ENCODE results near the gene PCMT1. TPM values are rescaled to one million over a fixed set of nuclear protein-coding genes. Genes with fewer than 3 reads are reported as not detected.

Gene PCMT1
- total and polyA plus RNA-seq, 9 of the 15 experiments (the other 6 are each of a cell fraction or from before 2014, with no cell fraction given): 217 to 541 (median 327) TPM

GRCh38 chr6:149750136-149750609 lies 632 bp downstream of the PCMT1 start (continued):
- TF ChIP-seq NFATC3 (IDR thresholded peaks at IDR 0.05): peak; percentile 93
- TF ChIP-seq JUND (IDR thresholded peaks at IDR 0.05; ENCODE audit: borderline replicate concordance, low read depth, low read length): peak; percentile 68
- no peak; the same call in 2 of the 3 replicates for TF ChIP-seq JUND (tag; IDR thresholded peaks at IDR 0.05; ENCODE audit: borderline replicate concordance, low read depth, low read length)
- peak; percentile 29; the same call in 1 of the 2 replicates for TF ChIP-seq BHLHE40 (IDR thresholded peaks at IDR 0.05; ENCODE audit: low read length)
- TF ChIP-seq, protein P1, sequence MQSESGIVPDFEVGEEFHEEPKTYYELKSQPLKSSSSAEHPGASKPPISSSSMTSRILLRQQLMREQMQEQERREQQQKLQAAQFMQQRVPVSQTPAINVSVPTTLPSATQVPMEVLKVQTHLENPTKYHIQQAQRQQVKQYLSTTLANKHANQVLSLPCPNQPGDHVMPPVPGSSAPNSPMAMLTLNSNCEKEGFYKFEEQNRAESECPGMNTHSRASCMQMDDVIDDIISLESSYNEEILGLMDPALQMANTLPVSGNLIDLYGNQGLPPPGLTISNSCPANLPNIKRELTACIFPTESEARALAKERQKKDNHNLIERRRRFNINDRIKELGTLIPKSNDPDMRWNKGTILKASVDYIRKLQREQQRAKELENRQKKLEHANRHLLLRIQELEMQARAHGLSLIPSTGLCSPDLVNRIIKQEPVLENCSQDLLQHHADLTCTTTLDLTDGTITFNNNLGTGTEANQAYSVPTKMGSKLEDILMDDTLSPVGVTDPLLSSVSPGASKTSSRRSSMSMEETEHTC (IDR thresholded peaks at IDR 0.05): no peak
- TF ChIP-seq FOXK1 (CRISPR knock-in tag; IDR thresholded peaks at IDR 0.05; ENCODE audit: borderline replicate concordance): peak; percentile 76; the same call in 1 of the 2 replicates
- TF ChIP-seq SIN3A (IDR thresholded peaks at IDR 0.05; ENCODE audit: borderline replicate concordance in 2 of 2, control insufficient read depth in 1 of 2, low read depth in 2 of 2, low read length in 2 of 2): peak; percentile 44 to 77; a peak in 2 of 4 replicates
- TF ChIP-seq HDAC2 (IDR thresholded peaks at IDR 0.05): peak; percentile 85
- no peak for TF ChIP-seq ZNF444 (CRISPR knock-in tag; IDR thresholded peaks at IDR 0.05)
- TF ChIP-seq MYNN (IDR thresholded peaks at IDR 0.05): 0 out of 2 replicates have a peak, but pooled peaks have one; percentile 38
- no peak for TF ChIP-seq MYNN (CRISPR knock-in tag; IDR thresholded peaks at IDR 0.05)
- TF ChIP-seq, protein P2, sequence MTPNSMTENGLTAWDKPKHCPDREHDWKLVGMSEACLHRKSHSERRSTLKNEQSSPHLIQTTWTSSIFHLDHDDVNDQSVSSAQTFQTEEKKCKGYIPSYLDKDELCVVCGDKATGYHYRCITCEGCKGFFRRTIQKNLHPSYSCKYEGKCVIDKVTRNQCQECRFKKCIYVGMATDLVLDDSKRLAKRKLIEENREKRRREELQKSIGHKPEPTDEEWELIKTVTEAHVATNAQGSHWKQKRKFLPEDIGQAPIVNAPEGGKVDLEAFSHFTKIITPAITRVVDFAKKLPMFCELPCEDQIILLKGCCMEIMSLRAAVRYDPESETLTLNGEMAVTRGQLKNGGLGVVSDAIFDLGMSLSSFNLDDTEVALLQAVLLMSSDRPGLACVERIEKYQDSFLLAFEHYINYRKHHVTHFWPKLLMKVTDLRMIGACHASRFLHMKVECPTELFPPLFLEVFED (CRISPR knock-in tag; conservative IDR thresholded peaks at IDR 0.05): 0 out of 2 replicates have a peak, but pooled peaks have one; percentile 35
- TF ChIP-seq TAL1 (IDR thresholded peaks at IDR 0.05): peak; percentile 21; the same call in 1 of the 2 replicates
- 0 out of 2 replicates have a peak, but pooled peaks have one; percentile 10 for TF ChIP-seq MAX (CRISPR knock-in tag; IDR thresholded peaks at IDR 0.05)
- TF ChIP-seq ZBTB1 (CRISPR knock-in tag; IDR thresholded peaks at IDR 0.05; ENCODE audit: borderline replicate concordance, low read depth): peak; percentile 65; the same call in 1 of the 2 replicates
- TF ChIP-seq NR1H2 (CRISPR knock-in tag; IDR thresholded peaks at IDR 0.05): no peak
- TF ChIP-seq FOXA3 (CRISPR knock-in tag; conservative IDR thresholded peaks at IDR 0.05 in 1 of 2, IDR thresholded peaks at IDR 0.05 in 1 of 2): 0 out of 4 replicates have a peak, but pooled peaks of 1 of the 2 experiments have one; percentile 46
- TF ChIP-seq ATF7 (IDR thresholded peaks at IDR 0.05): peak; percentile 49; the same call in 1 of the 2 replicates
- TF ChIP-seq, protein P3, sequence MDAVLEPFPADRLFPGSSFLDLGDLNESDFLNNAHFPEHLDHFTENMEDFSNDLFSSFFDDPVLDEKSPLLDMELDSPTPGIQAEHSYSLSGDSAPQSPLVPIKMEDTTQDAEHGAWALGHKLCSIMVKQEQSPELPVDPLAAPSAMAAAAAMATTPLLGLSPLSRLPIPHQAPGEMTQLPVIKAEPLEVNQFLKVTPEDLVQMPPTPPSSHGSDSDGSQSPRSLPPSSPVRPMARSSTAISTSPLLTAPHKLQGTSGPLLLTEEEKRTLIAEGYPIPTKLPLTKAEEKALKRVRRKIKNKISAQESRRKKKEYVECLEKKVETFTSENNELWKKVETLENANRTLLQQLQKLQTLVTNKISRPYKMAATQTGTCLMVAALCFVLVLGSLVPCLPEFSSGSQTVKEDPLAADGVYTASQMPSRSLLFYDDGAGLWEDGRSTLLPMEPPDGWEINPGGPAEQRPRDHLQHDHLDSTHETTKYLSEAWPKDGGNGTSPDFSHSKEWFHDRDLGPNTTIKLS (IDR thresholded peaks at IDR 0.05; ENCODE audit: borderline replicate concordance, low read depth): peak; percentile 43; the same call in 1 of the 2 replicates
- TF ChIP-seq SMARCC2 (IDR thresholded peaks at IDR 0.05; ENCODE audit: low read depth): 0 out of 2 replicates have a peak, but pooled peaks have one; percentile 14
- 0 out of 2 replicates have a peak, but pooled peaks have one; percentile 54 for TF ChIP-seq ZFX (CRISPR knock-in tag; IDR thresholded peaks at IDR 0.05)
- TF ChIP-seq MCM5 (IDR thresholded peaks at IDR 0.05; ENCODE audit: low read depth): no peak
- peak; percentile 69; the same call in 1 of the 2 replicates for TF ChIP-seq ZBTB2 (IDR thresholded peaks at IDR 0.05)
- peak; percentile 22 to 42; a peak in 1 of 4 replicates for TF ChIP-seq TRIM24 (IDR thresholded peaks at IDR 0.05)
